HepG2 (cell line): ENCODE measurements around the gene RAB30. TPM values are rescaled to one million over a fixed set of nuclear protein-coding genes. Genes with fewer than 3 reads are reported as not detected.
"Not testable (repeated sequence)": the region's sequence is repeated elsewhere in the genome, so short reads cannot be mapped to it uniquely, and the experiment has no call there.

Experiments used
- ATAC-seq: fragments of 200-7000 bp; cut with Tn5 transposase; 3 replicates; pipeline ENCODE4 v1.9.1; 2020; ENCODE audit warnings: mild to moderate bottlenecking, moderate library complexity
- BruUV-seq: library from RNA; stranded (reverse); fragments of 400-500 nt; replicated peaks from 2 replicates; lab custom pipeline; 2021; lab: Mats Ljungman, UMichigan
- CTCF ChIA-PET: fragments of 300-600 bp; formaldehyde crosslinking; extraction: SDS; loops from one replicate; lab custom pipeline; 2021; ENCODE audit warnings: low total read pairs, inconsistent platforms, low intra/inter-chr PET ratio; lab: Yijun Ruan, JAX
- POLR2A ChIA-PET: fragments of 350-600 bp; sonication (Branson Sonifier 250); formaldehyde crosslinking; loops from one replicate; lab custom pipeline; 2020; ENCODE audit warnings: antibody characterized with exemption, inconsistent platforms; lab: Yijun Ruan, JAX
- DNase-seq: peaks from one replicate; pipeline ENCODE4 v3.0.0-alpha.2; 2015; ENCODE audit warnings: low spot score
- FAIRE-seq: peaks from 3 replicates; lab custom pipeline; 2011; peaks lifted over from hg19 to GRCh38; lab: Jason Lieb, UNC
- H2AFZ ChIP-seq: one replicate; pipeline ENCODE4 v1.6.1; 2011; ENCODE audit warnings: low read length, inconsistent platforms
- H3K27ac ChIP-seq: fragments of 300-600 bp; 3 replicates; pipeline ENCODE4 v1.8.0; 2011; ENCODE audit warnings: mixed run types, mild to moderate bottlenecking, mixed read lengths, low read length, inconsistent platforms; ENCODE audit not compliant: insufficient read depth; ENCODE audit errors: extremely low read length
- H3K27me3 ChIP-seq, 2 experiments: fragments of 200-600 bp in 1 of 2; 2 replicates in 1 of 2; 3 replicates in 1 of 2; pipeline versions ENCODE4 v1.6.0 to v1.8.0; 2011; ENCODE audit warnings: low read length in 2 of 2, mild to moderate bottlenecking in 2 of 2, moderate library complexity in 2 of 2, inconsistent platforms in 1 of 2; ENCODE audit not compliant: insufficient read depth in 2 of 2, control insufficient read depth in 1 of 2
- H3K36me3 ChIP-seq, 2 experiments: fragments of 200-600 bp in 1 of 2; replicated peaks in 1 of 2; 2 replicates in 1 of 2; 3 replicates in 1 of 2; pipeline versions ENCODE4 v1.5.1 to v1.8.0; 2011; ENCODE audit warnings: low read length in 2 of 2, inconsistent platforms in 1 of 2; ENCODE audit not compliant: insufficient read depth in 2 of 2, control insufficient read depth in 1 of 2
- H3K4me1 ChIP-seq: 2 replicates; pipeline ENCODE4 v1.5.1; 2012; ENCODE audit warnings: low read length, inconsistent platforms; ENCODE audit not compliant: insufficient read depth
- H3K4me2 ChIP-seq: 2 replicates; pipeline ENCODE4 v1.6.0; 2011; ENCODE audit warnings: low read depth, low read length, inconsistent platforms
- H3K4me3 ChIP-seq, 3 experiments: fragments of 200-600 bp in 1 of 3; sonication (generic), shearing (Covaris generic) in 1 of 3; replicated peaks in 1 of 3; 2 replicates each; pipeline ENCODE4 v1.5.1; 2011 to 2016; ENCODE audit warnings: low read length in 3 of 3, inconsistent platforms in 2 of 3, low read depth in 2 of 3, mild to moderate bottlenecking in 2 of 3, control low read depth in 1 of 3, mixed read lengths in 1 of 3; ENCODE audit not compliant: insufficient read depth in 1 of 3
- H3K79me2 ChIP-seq: one replicate; pipeline ENCODE4 v1.6.1; 2011; ENCODE audit warnings: low read length, inconsistent platforms; ENCODE audit not compliant: insufficient read depth
- H3K9ac ChIP-seq: 2 replicates; pipeline ENCODE4 v1.6.0; 2011; ENCODE audit warnings: mild to moderate bottlenecking, low read depth, low read length, inconsistent platforms; ENCODE audit not compliant: insufficient read depth
- H3K9me3 ChIP-seq: 2 replicates; pipeline ENCODE4 v1.5.1; 2012; ENCODE audit warnings: mild to moderate bottlenecking, low read length
- H4K20me1 ChIP-seq: 2 replicates; pipeline ENCODE4 v1.6.0; 2011; ENCODE audit warnings: inconsistent platforms, mild to moderate bottlenecking, low read length, moderate library complexity; ENCODE audit not compliant: insufficient read depth
- NFYB ChIP-seq: sonication (generic); formaldehyde crosslinking; IDR thresholded peaks from 2 replicates; pipeline ENCODE4 v1.4.0; 2020; ENCODE audit warnings: missing genetic modification reagents
- WGBS: methylation state at CpG from one replicate; pipeline ENCODE4 v1.1.6; 2017; ENCODE audit warnings: low lambda C conversion rate; 5-methylcytosine and 5-hydroxymethylcytosine counted together
- in situ Hi-C: cut with HindIII; loops from 2 replicates; pipeline ENCODE4 v1.10.0; 2017; ENCODE audit warnings: low pct_unique_long_range_greater_than_20kb; ENCODE audit not compliant: extremely low pct_ligation_motif_present
- intact Hi-C: fragments of 100-400 bp; cut with micrococcal nuclease; formaldehyde crosslinking; loops from one replicate; pipeline ENCODE4 v1.10.0; 2022; ENCODE audit not compliant: unreplicated experiment
- polyA plus RNA-seq, 8 experiments: library from polyadenylated mRNA; depleted of rRNA in 3 of 8; stranded (reverse) in 7 of 8; unstranded in 1 of 8; fragments of >200 nt; fragmentation: Illumina TruSeq in 4 of 8; extraction: Trizol in 4 of 8; gene quantifications; 2 replicates each; pipeline versions ENCODE4 v1.2.1 to v1.2.3, GENCODE V29; 2011 to 2016; ENCODE audit warnings: low read depth in 4 of 8, missing spikeins in 1 of 8, mixed read lengths in 1 of 8; ENCODE audit not compliant: insufficient read depth in 1 of 8
- total RNA-seq, 5 experiments: library from RNA; depleted of rRNA; stranded (reverse); fragments of >200 nt; fragmentation: Illumina TruSeq; extraction: Trizol; gene quantifications; 2 replicates each; pipeline ENCODE4 v1.2.3, GENCODE V29; 2016; ENCODE audit warnings: low read depth in 1 of 5

RAB30 gene
- total and polyA plus RNA-seq, 2 of the 13 experiments (the other 11 are each of a cell fraction or from before 2014, with no cell fraction given), result 3.7 to 5.0 TPM

DNA sequence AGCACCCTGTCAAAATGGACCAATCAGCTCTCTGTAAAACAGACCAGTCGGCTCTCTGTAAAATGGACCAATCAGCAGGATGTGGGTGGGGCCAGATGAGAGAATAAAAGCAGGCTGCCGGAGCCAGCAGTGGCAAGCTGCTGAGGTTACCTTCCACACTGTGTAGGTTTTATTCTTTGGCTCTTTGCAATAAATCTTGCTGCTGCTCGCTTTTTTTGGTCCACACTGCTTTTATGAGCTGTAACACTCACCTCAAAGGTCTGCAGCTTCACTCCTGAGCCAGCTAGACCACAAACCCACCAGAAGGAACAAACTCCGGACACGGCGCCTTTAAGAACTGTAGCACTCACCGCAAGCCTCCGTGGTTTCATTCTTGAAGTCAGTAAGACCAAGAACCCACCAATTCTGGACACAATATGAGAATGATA, 100.2 kb downstream of the RAB30 start:
- FAIRE-seq, H3K9me3 ChIP-seq, intact Hi-C loops, H2AFZ ChIP-seq, ATAC-seq, H3K27ac ChIP-seq, H4K20me1 ChIP-seq, BruUV-seq, H3K36me3 ChIP-seq, H3K4me3 ChIP-seq, CTCF ChIA-PET, H3K4me2 ChIP-seq, DNase-seq, H3K27me3 ChIP-seq, H3K79me2 ChIP-seq, H3K9ac ChIP-seq, in situ Hi-C loops: not testable (repeated sequence)
- peaks cover 14% of the 10 kb centered on the region for H3K4me1 ChIP-seq
- POLR2A ChIA-PET, result interaction anchor here (1.2 kb wide), 1 partner anchor 36 kb away, joined by 3 read pairs; no protein-coding TSS in a partner anchor
- peak; percentile 58; the same call in 1 of the 2 replicates for TF ChIP-seq NFYB (CRISPR knock-in tag)
- 83% methylated on average over 8 of the region's 8 CpGs for WGBS

- H3K36me3 ChIP-seq, ATAC-seq, H4K20me1 ChIP-seq, H3K27me3 ChIP-seq, intact Hi-C loops, BruUV-seq, CTCF ChIA-PET, in situ Hi-C loops, DNase-seq, H3K27ac ChIP-seq, FAIRE-seq, H2AFZ ChIP-seq, H3K4me3 ChIP-seq, H3K9ac ChIP-seq, H3K9me3 ChIP-seq, H3K4me2 ChIP-seq, H3K79me2 ChIP-seq: not testable (repeated sequence)
- peaks cover 14% of the 10 kb centered on the region for H3K4me1 ChIP-seq
- 93% methylated on average over 30 of the region's 60 CpGs for WGBS
- POLR2A ChIA-PET, result interaction anchor here (1.2 kb wide), 1 partner anchor 37 kb away, joined by 3 read pairs; no protein-coding TSS in a partner anchor
Observed at GRCh38 chr11:82970507-82971083, 101.1 kb downstream of the RAB30 start.
